Smooth muscle cell (in vitro differentiated cells): ENCODE measurements around the gene TJP3. TPM values are rescaled to one million over a fixed set of nuclear protein-coding genes. Genes with fewer than 3 reads are reported as not detected.
"Not testable (repeated sequence)": the region's sequence is repeated elsewhere in the genome, so short reads cannot be mapped to it uniquely, and the experiment has no call there.

Experiments
- DNase-seq: peaks from one replicate; lab custom pipeline; 2025; ENCODE audit not compliant: unreplicated experiment; lab: John Stamatoyannopoulos, UW
- H2AFZ ChIP-seq: fragments of 200-600 bp; sonication (generic); 2 replicates; pipeline ENCODE4 v1.6.0; 2016; ENCODE audit warnings: antibody characterized with exemption, low read depth, mild to moderate bottlenecking
- H3F3A ChIP-seq: fragments of 200-600 bp; sonication (generic); 2 replicates; pipeline ENCODE4 v1.6.0; 2017; ENCODE audit warnings: antibody characterized with exemption, low read depth
- H3K27ac ChIP-seq: fragments of 200-600 bp; sonication (generic); 2 replicates; pipeline ENCODE4 v1.5.1; 2016; ENCODE audit warnings: low read depth, mild to moderate bottlenecking
- H3K27me3 ChIP-seq: fragments of 200-600 bp; sonication (generic); 2 replicates; pipeline ENCODE4 v1.6.1; 2016; ENCODE audit warnings: low read depth, mild to moderate bottlenecking
- H3K36me3 ChIP-seq: fragments of 200-600 bp; sonication (generic); 2 replicates; pipeline ENCODE4 v1.5.1; 2016; ENCODE audit warnings: low read depth
- H3K4me1 ChIP-seq: fragments of 200-600 bp; sonication (generic); 2 replicates; pipeline ENCODE4 v1.5.1; 2016; ENCODE audit warnings: low read depth
- H3K4me2 ChIP-seq: fragments of 200-600 bp; sonication (generic); 2 replicates; pipeline ENCODE4 v1.6.0; 2016; ENCODE audit warnings: mild to moderate bottlenecking
- H3K4me3 ChIP-seq: fragments of 200-600 bp; sonication (generic); 2 replicates; pipeline ENCODE4 v1.5.1; 2016; ENCODE audit warnings: mild to moderate bottlenecking
- H3K79me2 ChIP-seq: fragments of 200-600 bp; sonication (generic); 2 replicates; pipeline ENCODE4 v1.6.0; 2016; ENCODE audit warnings: low read depth, mild to moderate bottlenecking
- H3K9ac ChIP-seq: fragments of 200-600 bp; sonication (generic); 2 replicates; pipeline ENCODE4 v1.6.0; 2016; ENCODE audit warnings: low read depth
- H3K9me3 ChIP-seq: fragments of 200-600 bp; sonication (generic); replicated peaks from 2 replicates; pipeline ENCODE4 v1.5.1; 2016; ENCODE audit warnings: low read depth
- H4K20me1 ChIP-seq: fragments of 200-600 bp; sonication (generic); 2 replicates; pipeline ENCODE4 v1.6.0; 2016; ENCODE audit warnings: low read depth
- WGBS: methylation state at CpG from one replicate; pipeline ENCODE4 v1.1.7; 2016; ENCODE audit warnings: low lambda C conversion rate; 5-methylcytosine and 5-hydroxymethylcytosine counted together
- polyA plus RNA-seq: library from polyadenylated mRNA; unstranded; fragments of >200 nt; fragmentation: Nextera tagmentation; extraction: Ambion mirVana; gene quantifications from 2 replicates; pipeline ENCODE4 v1.2.1, GENCODE V29; 2016
- total RNA-seq: library from RNA; depleted of rRNA; stranded (reverse); fragments of >200 nt; gene quantifications from 2 replicates; pipeline ENCODE4 v1.2.3, GENCODE V29; 2014
- TF ChIP-seq, protein P1 (sequence below): fragments of 200-600 bp; sonication (generic); IDR thresholded peaks from 2 replicates; pipeline ENCODE4 v1.5.1; 2017; ENCODE audit warnings: borderline replicate concordance, mild to moderate bottlenecking, antibody characterized with exemption; ENCODE audit not compliant: insufficient read depth, poor library complexity, severe bottlenecking

TJP3 gene
- total and polyA plus RNA-seq, 2 experiments from 2014 or later, result 1.2 to 6.2 TPM

DNA sequence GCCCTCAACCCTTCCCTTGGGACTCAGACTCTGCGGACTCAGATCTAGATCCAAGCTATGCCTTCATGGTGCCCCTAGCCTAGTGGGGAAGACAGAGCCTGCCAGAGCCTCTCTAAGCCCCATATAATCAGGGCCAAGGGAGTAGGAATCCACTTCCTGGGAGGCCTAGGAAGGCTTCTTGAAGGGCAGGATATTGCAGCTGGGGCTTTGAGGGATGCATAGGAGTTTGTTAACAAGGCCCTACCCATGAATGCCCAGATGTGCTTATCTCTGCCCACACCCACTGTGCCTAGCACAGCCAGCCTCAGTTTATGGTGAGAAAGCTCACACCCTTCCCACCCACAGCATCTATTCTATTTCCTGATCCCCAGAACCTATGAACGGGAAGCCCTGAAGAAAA lies 42.0 kb downstream of the TJP3 start:
- 98% methylated on average over 2 of the region's 2 CpGs for WGBS
- no peak overlapping the region for H3K4me3 ChIP-seq
- H3K4me1 ChIP-seq, result no peaks in the 10 kb centered on the region
- TF ChIP-seq, protein P1, sequence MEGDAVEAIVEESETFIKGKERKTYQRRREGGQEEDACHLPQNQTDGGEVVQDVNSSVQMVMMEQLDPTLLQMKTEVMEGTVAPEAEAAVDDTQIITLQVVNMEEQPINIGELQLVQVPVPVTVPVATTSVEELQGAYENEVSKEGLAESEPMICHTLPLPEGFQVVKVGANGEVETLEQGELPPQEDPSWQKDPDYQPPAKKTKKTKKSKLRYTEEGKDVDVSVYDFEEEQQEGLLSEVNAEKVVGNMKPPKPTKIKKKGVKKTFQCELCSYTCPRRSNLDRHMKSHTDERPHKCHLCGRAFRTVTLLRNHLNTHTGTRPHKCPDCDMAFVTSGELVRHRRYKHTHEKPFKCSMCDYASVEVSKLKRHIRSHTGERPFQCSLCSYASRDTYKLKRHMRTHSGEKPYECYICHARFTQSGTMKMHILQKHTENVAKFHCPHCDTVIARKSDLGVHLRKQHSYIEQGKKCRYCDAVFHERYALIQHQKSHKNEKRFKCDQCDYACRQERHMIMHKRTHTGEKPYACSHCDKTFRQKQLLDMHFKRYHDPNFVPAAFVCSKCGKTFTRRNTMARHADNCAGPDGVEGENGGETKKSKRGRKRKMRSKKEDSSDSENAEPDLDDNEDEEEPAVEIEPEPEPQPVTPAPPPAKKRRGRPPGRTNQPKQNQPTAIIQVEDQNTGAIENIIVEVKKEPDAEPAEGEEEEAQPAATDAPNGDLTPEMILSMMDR, result no peak
- H3K27me3 ChIP-seq, result no peaks in the 10 kb centered on the region
- no peaks in the 10 kb centered on the region for H3K79me2 ChIP-seq
- no peaks in the 10 kb centered on the region for H3K9me3 ChIP-seq
- DNase-seq, result no peak
- no peak overlapping the region for H3K4me2 ChIP-seq
- no peak overlapping the region for H3K27ac ChIP-seq
- H4K20me1 ChIP-seq, result no peaks in the 10 kb centered on the region
- H2AFZ ChIP-seq, result no peak overlapping the region
- no peaks in the 10 kb centered on the region for H3F3A ChIP-seq
- H3K36me3 ChIP-seq, result no peaks in the 10 kb centered on the region
- no peak overlapping the region for H3K9ac ChIP-seq

DNA sequence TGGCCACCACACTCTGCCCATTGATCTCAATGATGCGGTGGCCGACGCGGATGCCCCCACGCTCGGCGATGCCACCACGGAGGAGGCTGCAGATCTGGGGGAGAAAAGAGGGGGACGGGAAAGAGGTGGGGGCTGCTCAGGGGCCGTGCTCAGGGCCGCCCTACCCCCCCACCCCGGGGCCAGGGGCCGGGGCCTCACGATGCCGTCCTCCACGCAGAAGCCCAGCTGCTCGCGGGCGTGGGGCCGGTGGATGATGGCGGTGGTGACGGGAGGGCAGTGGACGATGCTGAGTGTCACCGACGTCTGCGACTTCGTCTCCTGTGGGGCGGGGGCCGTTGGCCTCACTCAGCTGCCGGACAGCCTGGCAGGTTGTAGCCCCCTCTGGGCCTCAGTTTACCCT lies 43.1 kb downstream of the TJP3 start:
- no peaks in the 10 kb centered on the region for H3K79me2 ChIP-seq
- H3K4me2 ChIP-seq, result no peak overlapping the region
- no peak overlapping the region for H2AFZ ChIP-seq
- TF ChIP-seq, protein P1, result no peak
- no peak overlapping the region for H3K4me3 ChIP-seq
- H3K27ac ChIP-seq, result no peak overlapping the region
- H3K36me3 ChIP-seq, result no peaks in the 10 kb centered on the region
- no peak overlapping the region for H3K9ac ChIP-seq
- no peaks in the 10 kb centered on the region for H3K9me3 ChIP-seq
- H3F3A ChIP-seq, result no peaks in the 10 kb centered on the region
- DNase-seq, result no peak
- WGBS, result 99% methylated on average over 11 of the region's 30 CpGs
- no peaks in the 10 kb centered on the region for H4K20me1 ChIP-seq
- no peaks in the 10 kb centered on the region for H3K4me1 ChIP-seq
- H3K27me3 ChIP-seq, result no peaks in the 10 kb centered on the region

DNA sequence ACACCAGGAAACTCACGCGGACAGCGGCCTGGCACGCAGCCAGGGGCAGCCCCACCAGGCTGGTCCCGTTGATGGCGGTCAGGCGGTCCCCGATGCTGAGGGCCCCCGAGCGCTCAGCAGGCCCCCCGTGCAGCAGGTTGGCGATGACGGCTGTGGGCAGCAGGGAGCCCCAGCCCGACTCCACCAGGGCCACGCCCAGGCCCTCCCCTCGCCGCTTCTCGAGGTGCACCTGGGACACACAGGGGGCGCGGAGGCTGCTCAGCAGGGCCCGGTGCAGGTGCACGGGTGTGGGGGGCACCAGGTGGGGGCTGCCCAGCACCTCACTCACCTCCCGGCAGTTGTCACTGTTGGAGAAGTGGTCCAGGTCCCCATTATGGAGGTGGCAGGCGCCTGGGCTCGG lies 44.3 kb downstream of the TJP3 start:
- WGBS, result 96% methylated on average over 17 of the region's 25 CpGs
- no peaks in the 10 kb centered on the region for H3K27me3 ChIP-seq
- H4K20me1 ChIP-seq, result no peaks in the 10 kb centered on the region
- H3K27ac ChIP-seq, result no peak overlapping the region
- no peaks in the 10 kb centered on the region for H3K36me3 ChIP-seq
- H3K4me2 ChIP-seq, result no peak overlapping the region
- no peaks in the 10 kb centered on the region for H3K79me2 ChIP-seq
- H3K4me3 ChIP-seq, result no peak overlapping the region
- no peaks in the 10 kb centered on the region for H3F3A ChIP-seq
- DNase-seq, result no peak
- H3K4me1 ChIP-seq, result no peaks in the 10 kb centered on the region
- H3K9me3 ChIP-seq, result no peaks in the 10 kb centered on the region
- TF ChIP-seq, protein P1, result no peak
- no peak overlapping the region for H3K9ac ChIP-seq
- H2AFZ ChIP-seq, result no peak overlapping the region

DNA sequence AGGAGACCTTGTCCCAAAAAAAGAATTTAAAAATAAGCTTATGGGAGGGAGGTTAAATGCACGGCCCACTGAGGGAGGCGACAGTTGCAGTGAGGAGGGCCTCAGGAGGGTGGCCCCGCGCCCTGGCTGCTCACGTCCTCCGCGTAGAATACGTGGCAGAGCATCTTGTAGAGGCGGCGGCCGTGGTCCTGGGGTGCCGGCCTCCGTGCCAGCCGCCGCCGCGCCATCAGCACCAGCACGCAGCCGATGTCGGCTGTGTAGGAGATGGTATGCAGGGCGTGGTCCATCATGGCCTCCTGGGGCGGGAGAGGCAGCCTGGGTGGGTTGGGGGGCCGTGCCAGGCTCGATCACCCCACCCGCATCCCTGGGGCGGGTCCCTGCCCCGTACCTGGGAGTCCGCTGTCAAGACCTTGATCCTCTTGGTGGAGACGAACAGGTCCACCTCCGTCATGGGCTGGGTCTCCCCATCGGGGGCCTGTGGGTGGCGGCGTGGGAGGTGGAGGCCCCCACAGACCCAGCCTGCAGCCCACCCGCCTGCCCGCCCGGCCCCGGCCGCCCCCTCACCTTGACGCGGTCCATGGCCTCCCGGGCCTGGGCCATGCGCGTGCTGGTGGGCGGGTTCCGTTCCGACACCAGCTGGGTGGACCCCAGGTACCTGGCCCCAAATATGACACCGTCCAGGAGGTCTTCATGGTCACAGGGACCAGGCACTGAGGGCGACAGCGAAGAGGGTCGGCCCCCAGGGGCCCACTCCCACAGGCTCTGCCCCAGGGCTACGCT lies 45.6 kb downstream of the TJP3 start:
- Histone ChIP-seq H3K36me3 (no peaks in the 10 kb centered on the region), H3K27ac (no peak overlapping the region), H3K4me3 (no peak overlapping the region), H3K27me3 (no peaks in the 10 kb centered on the region), H3K9ac (no peak overlapping the region), H3K4me1 (no peaks in the 10 kb centered on the region), H3F3A (no peaks in the 10 kb centered on the region), H4K20me1 (no peaks in the 10 kb centered on the region), H3K9me3 (no peaks in the 10 kb centered on the region), H2AFZ (no peak overlapping the region), H3K4me2 (no peak overlapping the region), H3K79me2 (peaks cover 2% of the 10 kb centered on the region)
- no peak for DNase-seq
- whole genome bisulfite sequencing, result 97% methylated on average over 27 of the region's 51 CpGs
- TF ChIP-seq, protein P1, result no peak

DNA sequence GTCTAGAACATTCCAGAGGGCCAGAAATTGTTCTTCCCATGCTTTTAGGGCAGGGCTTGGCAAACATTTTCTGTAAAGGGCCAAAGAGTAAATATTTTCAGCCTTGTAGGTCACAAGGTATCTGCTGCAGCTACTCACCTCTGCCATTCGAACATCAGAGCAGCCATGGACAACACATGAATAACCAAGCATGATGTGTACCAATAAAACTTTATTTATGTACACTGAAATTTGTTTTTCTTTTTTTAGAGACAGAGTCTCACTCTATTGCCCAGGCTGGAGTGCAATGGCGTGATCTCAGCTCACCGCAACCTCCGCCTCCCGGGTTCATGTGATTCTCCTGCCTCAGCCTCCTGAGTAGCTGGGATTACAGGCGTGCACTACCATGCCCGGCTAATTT lies 49.5 kb downstream of the TJP3 start:
- DNase-seq, result not testable (repeated sequence)
- peaks cover 22% of the 10 kb centered on the region for H3K79me2 ChIP-seq
- 99% methylated on average over 7 of the region's 7 CpGs for WGBS

More for the DNA sequence above, 49.5 kb downstream of the TJP3 start:
- H3K4me1 ChIP-seq, H3K4me3 ChIP-seq, H3F3A ChIP-seq, H3K9ac ChIP-seq, H2AFZ ChIP-seq, H3K9me3 ChIP-seq, H3K27me3 ChIP-seq, H3K36me3 ChIP-seq, H4K20me1 ChIP-seq, H3K27ac ChIP-seq, H3K4me2 ChIP-seq: not testable (repeated sequence)
